ENCODE data around the gene IQSEC3. TPM values are rescaled to one million over a fixed set of nuclear protein-coding genes. Genes with fewer than 3 reads are reported as not detected.
A peak's percentile ranks its signal among the peaks of the same experiment; 100 is the strongest.

The IQSEC3 gene
- total RNA-seq, 4 donors from 2014 or later, result 0.02 to 0.36 (median 0.07) TPM

- no peak overlapping the region for H3K4me3 ChIP-seq
- H3K27ac ChIP-seq, result no peak overlapping the region
- no peaks in the 10 kb centered on the region for H3K9me3 ChIP-seq
- intact Hi-C loops (cut with DNase I; ENCODE audit: low total_unique reads), result no loop called here
- no peaks in the 10 kb centered on the region for H3K4me1 ChIP-seq
- in situ Hi-C loops (cut with MboI; ENCODE audit: low sequenced_read_pairs in 4 of 4), result no loop called here
- no peaks in the 10 kb centered on the region for H3K36me3 ChIP-seq
- H3K27me3 ChIP-seq, result peaks cover 35 to 55% (median 50%) of the 10 kb centered on the region in 3 donors
- no peak for DNase-seq
- no peak for TF ChIP-seq POLR2A (IDR thresholded peaks at IDR 0.05)
- no peak for TF ChIP-seq CTCF (IDR thresholded peaks at IDR 0.05 in 4 of 5, conservative IDR thresholded peaks at IDR 0.05 in 1 of 5)
- no peak for ATAC-seq
Measured at GRCh38 chr12:101969-102878, 35.7 kb downstream of the IQSEC3 start.

GRCh38 chr12:102879-103168, 36.3 kb downstream of the IQSEC3 start:
- intact Hi-C loops (cut with DNase I; ENCODE audit: low total_unique reads), result no loop called here
- Histone ChIP-seq H3K27me3 (peaks cover 35 to 51% (median 46%) of the 10 kb centered on the region in 3 donors), H3K4me3 (no peak overlapping the region), H3K27ac (no peak overlapping the region), H3K9me3 (no peaks in the 10 kb centered on the region), H3K4me1 (no peaks in the 10 kb centered on the region), H3K36me3 (no peaks in the 10 kb centered on the region)
- ATAC-seq (no peak), DNase-seq (no peak)
- in situ Hi-C loops (cut with MboI; ENCODE audit: low sequenced_read_pairs in 4 of 4), result no loop called here
- TF ChIP-seq POLR2A (IDR thresholded peaks at IDR 0.05) (no peak), CTCF (IDR thresholded peaks at IDR 0.05 in 4 of 5, conservative IDR thresholded peaks at IDR 0.05 in 1 of 5) (no peak)

- no peak for ATAC-seq
- TF ChIP-seq POLR2A (IDR thresholded peaks at IDR 0.05) (no peak), CTCF (IDR thresholded peaks at IDR 0.05 in 4 of 5, conservative IDR thresholded peaks at IDR 0.05 in 1 of 5) (no peak)
- Histone ChIP-seq H3K4me1 (no peaks in the 10 kb centered on the region), H3K36me3 (no peaks in the 10 kb centered on the region), H3K27ac (no peak overlapping the region), H3K27me3 (peaks cover 35 to 46% (median 40%) of the 10 kb centered on the region in 3 donors), H3K9me3 (no peaks in the 10 kb centered on the region), H3K4me3 (no peak overlapping the region)
- in situ Hi-C loops (cut with MboI; ENCODE audit: low sequenced_read_pairs in 4 of 4) (no loop called here), intact Hi-C loops (cut with DNase I; ENCODE audit: low total_unique reads) (no loop called here)
- DNase-seq, result no peak
Measured at GRCh38 chr12:103169-103981, 36.8 kb downstream of the IQSEC3 start.

GRCh38 chr12:104551-105081, 38.0 kb downstream of the IQSEC3 start:
- TF ChIP-seq POLR2A (IDR thresholded peaks at IDR 0.05), result no peak
- intact Hi-C loops (cut with DNase I; ENCODE audit: low total_unique reads), result no loop called here

GRCh38 chr12:105696-106095, 39.1 kb downstream of the IQSEC3 start:
- Histone ChIP-seq H3K9me3 (no peaks in the 10 kb centered on the region), H3K27ac (peak overlapping the region in 1 of 4 donors; percentile 3), H3K4me1 (no peaks in the 10 kb centered on the region), H3K27me3 (peaks cover 23 to 26% (median 24%) of the 10 kb centered on the region in 3 donors), H3K4me3 (no peak overlapping the region), H3K36me3 (no peaks in the 10 kb centered on the region)
- intact Hi-C loops (cut with DNase I; ENCODE audit: low total_unique reads), result no loop called here
- ATAC-seq (no peak), DNase-seq (no peak)
- in situ Hi-C loops (cut with MboI; ENCODE audit: low sequenced_read_pairs in 4 of 4), result no loop called here
- TF ChIP-seq CTCF (IDR thresholded peaks at IDR 0.05 in 4 of 5, conservative IDR thresholded peaks at IDR 0.05 in 1 of 5) (no peak), POLR2A (IDR thresholded peaks at IDR 0.05) (no peak)

More at GRCh38 chr12:104551-105081, 38.0 kb downstream of the IQSEC3 start:
- DNase-seq (no peak), ATAC-seq (no peak)
- Histone ChIP-seq H3K27me3 (peaks cover 24 to 36% (median 31%) of the 10 kb centered on the region in 3 donors), H3K27ac (no peak overlapping the region), H3K36me3 (no peaks in the 10 kb centered on the region), H3K9me3 (no peaks in the 10 kb centered on the region), H3K4me3 (no peak overlapping the region), H3K4me1 (no peaks in the 10 kb centered on the region)
- in situ Hi-C loops (cut with MboI; ENCODE audit: low sequenced_read_pairs in 4 of 4), result no loop called here
